ENCODE data around the gene APMAP.

Gene APMAP

DNA sequence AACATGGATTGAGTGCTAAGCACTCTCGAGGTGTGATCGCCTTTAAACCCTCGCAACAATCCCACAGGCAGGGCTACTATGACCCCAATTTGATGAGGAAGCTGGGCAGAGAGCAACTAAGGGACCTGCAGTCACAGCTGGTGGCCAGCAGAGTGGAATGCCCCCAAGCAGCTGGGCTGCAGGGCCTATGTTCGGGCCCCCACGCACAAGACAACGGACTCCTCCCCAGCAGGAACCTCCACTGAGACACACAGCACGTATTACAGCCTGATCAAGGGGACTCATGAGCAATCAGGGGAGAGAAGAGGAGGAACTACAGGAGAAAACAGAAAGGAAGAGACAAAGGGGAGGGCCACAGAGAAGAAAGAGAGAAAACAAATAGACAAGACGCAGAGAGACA, 21.8 kb downstream of the APMAP start:
- DNase-seq (ENCODE audit: low read depth, low spot score) = no peak
- H3K27ac ChIP-seq = no peak overlapping the region

DNA sequence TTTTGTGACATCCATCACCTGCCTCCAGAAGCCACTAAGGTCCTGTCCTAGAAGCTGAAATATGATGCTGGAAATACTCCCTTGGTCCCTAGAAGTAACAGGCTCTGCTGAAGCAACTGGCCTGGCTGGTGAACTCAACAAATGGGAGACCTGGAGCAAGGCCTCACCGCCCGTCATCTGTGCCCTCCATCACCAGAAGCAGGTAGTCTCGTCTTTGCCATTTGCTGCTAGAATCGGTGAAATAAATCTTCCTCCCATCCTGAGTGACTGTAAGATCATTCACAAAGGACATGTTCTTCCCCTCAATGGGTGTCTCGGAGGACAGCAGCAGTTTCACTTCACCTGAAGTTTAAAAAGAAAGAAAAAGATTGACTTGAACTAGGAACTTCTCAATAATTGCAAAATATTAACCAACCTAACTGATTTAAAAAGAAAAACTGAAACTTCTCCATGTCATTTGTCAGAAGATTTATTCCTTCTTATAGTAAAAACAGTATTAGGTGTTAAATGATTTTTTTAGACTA, 22.5 kb downstream of the APMAP start:
- H3K27ac ChIP-seq = no peak overlapping the region
- DNase-seq (ENCODE audit: low read depth, low spot score) = no peak

DNA sequence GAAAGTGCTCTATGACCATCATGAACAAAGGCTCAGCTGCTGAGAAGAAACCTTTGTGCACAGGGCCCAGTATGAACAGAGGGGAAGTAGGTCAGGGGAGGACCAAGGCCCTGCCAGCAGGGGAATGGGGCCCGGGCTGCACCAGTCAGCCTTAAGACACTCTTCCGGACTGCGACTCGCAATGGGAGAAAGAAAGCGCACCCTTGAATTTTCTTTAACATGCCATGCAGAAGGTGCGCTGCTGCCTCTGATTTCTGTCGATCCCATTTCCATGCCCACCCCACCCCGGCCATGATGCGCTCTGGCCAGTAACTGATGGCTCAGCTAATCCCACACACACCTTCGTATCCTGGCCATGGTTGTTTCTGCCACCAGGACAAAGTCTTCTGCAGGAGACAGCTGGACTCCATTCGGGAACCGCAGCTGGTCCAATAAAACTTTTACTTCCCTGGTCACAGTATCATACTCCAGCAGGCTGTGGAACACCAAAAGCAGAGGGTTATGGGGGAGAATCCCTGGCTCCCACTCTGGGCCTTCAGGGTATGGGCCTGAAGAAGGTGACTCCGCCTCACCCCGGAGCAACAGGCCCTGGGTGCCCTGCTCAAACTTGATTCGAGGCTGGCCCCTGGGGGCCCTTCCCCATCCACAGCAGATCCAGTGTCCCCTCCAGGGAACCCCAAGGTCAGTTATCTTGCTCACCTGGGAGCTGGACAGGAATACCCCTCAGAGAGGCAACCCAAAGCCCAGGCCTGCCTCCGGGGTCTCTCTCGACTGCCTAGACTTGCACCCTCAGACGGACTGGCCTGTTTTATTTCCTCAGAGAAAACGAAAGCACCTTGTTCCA, 23.1 kb downstream of the APMAP start:
- no peak for DNase-seq (ENCODE audit: low read depth, low spot score)
- H3K27ac ChIP-seq = no peak overlapping the region

DNA sequence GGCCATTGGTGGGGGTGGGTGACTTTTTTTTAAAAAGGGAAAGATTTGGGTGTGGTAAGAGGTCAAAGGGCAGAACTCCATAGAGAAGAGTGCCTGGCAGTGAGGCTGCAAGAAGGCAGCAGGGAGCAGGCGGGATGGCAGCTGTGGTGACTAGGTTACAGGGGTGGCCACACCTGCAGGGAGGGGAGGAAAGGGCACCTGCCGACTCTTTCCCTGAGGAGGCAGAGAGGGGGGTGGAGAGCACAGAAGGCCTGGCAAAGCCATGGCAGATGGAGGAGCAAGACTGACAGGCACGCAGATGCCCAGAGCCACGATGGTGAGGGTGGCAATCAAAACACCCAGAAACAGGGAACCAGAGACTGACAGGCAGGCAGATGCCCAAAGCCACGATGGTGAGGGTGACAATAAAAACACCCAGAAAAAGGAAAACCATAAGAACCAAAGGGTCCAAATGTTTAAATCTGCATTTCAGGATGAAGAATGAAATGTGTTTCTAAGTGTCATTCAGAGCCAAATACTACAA, 24.2 kb downstream of the APMAP start:
- no peak for DNase-seq (ENCODE audit: low read depth, low spot score)
- H3K27ac ChIP-seq = no peak overlapping the region

DNA sequence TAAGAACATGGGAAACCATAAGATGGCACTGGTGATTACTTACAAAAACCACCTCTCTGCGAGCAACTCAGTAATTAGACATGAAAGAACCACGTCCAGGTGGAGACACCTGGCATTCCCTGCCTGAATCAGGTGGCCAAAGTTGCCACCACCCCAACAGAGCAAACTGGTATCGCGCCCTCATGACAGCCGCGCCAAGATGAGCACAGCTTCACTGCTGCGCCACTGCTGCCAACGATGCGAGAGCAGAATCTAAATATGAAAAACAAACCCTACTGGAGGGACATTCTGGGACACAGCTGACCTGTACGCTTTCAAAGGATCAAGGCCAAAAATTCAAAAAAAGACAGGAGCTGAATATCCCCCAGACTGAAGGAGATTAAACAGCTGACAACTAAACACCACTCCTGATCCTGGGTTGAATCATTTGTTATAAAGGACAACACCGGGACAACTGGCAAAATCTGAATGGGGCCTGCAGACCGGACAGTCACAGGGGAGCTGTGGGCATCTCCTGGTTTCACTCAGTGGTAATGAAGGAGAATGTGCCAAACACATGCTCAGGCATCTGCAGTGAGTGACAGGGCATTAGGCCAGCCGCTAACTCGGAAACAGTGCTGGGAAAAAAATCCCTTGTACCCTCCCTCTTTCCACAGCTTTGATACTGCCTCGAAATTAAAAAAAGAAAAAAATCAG, 26.1 kb downstream of the APMAP start:
- no peak for DNase-seq (ENCODE audit: low read depth, low spot score)
- H3K27ac ChIP-seq = no peak overlapping the region

DNA sequence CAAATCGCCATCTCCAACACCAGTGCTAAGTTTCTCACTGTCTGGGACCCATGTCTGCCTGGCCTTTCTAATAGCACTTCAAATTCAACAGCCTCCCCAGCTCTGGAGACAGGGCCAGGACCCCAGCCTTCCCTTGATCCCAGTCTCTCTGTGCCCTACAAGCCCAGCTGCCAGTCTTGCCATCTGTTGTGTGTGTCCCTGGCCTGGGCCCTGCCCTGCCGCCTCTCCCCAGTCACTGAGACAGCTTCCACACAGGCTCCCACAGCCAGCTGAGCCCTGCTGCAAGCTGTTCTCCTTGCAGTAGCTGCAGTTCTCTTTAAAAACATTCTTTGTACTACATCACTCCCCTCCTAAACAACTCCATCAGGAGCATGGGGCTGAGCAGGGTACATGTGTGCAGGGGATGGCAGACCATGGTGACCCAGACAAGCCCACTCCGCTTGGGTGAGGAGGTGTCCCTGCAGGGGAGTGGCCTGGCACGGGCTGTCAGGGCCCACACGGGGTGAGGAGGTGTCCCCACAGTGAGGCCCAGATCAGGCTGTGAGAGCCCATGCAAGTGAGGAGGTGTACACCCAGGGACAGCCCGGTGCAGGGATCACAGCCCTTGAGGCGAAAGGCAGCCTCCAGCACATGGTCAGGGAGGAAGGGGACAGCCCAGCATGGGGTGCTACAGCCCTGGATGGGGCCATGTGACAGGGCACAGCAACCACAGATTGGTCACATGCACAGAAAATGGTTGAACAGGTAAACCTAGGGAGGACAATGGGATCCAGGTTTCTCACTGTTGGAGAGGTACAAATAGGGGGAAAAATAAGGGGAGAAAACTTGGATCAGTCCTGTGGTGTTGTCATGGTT, 27.3 kb downstream of the APMAP start:
- H3K27ac ChIP-seq = no peak overlapping the region
- DNase-seq (ENCODE audit: low read depth, low spot score) = no peak

DNA sequence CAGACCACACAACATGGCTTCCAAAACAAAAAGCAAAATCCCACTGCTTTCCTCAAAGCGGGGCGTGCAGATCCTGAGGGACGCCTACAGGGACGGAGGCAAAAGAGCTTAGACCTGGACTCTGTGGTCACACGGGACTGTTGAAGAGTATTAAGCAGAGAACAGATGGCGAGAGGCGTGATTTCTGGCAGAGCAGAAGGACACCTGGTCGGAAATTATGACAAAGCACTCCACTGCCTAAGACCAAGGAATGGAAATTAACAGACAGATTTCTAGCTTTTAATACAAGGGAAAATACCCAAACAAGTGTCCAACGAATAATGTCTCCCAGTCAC, 28.1 kb downstream of the APMAP start:
- no peak for DNase-seq (ENCODE audit: low read depth, low spot score)
- H3K27ac ChIP-seq = no peak overlapping the region

DNA sequence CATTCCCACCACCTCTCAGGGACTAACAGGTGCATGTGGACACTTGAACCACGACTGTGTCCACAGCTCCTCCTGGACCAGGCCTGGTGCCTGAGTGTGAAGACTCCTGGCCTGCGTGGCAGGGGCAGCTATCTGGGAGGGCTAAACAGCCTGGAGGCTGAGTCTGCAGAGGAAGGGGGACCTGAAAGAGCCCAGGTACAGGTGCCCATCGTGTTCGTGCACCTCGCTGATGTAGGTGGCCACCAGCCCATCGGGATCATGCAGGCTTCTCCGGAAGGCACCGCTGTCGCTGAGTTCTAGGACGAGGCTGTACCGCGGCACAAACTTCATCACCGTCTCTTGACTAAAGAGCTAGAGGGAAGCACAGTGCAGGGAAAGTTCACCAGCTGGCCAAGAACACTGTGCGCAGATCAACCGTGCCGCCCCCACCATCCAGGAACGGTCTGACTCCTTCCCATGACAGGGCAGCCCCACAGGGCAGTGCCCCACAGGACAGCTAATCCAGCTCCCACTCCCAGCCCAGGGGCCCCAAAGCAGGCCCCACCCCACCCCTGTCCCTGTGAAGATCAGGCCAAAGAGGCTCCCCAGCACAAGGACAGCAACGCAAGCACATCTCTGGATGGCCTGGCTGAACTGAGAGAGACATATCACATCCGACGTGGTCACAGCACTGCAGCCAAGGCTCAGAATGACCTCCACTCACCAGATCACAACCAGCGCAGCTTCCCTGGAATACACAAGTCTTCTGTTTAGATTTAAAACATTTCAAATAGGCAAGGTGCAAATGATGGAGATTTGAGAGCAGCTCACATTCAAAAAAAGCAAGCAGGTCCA, 28.7 kb downstream of the APMAP start:
- DNase-seq (ENCODE audit: low read depth, low spot score) = no peak
- no peak overlapping the region for H3K27ac ChIP-seq

DNA sequence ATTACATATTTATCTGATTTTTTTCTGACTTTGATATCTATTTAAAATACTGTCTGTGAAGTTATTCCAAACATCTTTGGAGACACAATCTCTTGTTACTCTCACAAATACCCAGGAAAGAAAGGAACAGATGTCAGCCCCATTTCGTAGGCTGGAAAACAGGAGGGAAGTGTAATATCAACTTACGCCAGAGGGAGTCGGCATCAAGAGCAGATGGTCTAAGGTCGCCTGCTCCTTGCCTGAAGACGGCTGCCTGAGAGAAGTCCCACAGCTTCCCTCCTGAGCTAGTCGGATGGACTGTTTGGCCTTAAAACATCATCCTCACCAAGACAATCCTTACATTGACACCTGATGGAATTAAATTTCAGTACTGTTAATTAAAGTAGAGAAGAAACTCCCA, 30.0 kb downstream of the APMAP start:
- DNase-seq (ENCODE audit: low read depth, low spot score) = no peak
- H3K27ac ChIP-seq = no peak overlapping the region

DNA sequence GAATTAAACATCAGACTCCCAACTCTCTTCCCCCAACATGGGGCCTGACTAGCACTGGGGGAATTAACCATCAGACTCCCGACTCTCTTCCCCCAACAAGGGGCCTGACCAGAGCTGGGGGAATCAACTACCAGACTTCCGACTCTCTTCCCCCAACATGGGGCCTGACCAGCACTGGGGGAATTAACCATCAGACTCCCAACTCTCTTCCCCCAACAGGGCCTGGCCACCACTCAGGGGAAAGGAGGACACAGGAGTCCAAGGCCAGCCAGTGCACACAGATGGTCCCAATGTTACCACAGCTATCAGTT, 30.4 kb downstream of the APMAP start:
- H3K27ac ChIP-seq = no peak overlapping the region
- DNase-seq (ENCODE audit: low read depth, low spot score) = no peak

DNA sequence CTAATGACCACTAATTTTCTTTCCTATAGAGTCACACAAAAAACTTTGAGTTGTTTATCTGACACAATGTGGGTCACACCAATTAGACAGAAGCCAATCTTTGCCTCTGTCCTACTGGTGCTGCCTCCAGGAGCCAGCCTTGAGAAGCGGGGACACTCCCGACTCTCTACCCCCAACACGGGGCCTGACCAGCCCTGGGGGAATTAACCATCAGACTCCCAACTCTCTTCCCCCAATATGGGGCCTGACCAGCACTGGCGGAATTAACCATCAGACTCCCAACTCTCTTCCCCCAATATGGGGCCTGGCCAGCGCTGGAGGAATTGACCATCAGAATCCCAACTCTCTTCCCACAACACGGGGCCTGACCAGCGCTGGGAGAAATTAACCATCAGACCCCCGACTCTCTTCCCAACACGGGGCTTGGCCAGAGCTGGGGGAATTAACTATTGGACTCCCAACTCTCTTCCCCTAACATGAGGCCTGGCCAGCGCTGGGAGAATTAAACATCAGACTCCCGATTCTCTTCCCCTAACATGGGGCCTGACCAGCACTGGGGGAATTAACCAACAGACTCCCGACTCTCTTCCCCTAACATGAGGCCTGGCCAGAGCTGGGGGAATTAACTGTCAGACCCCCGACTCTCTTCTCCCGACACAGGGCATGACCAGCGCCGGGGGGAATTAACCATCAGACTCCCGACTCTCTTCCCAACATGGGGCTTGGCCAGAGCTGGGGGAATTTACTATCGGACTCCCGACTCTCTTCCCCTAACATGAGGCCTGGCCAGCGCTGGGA, 31.0 kb downstream of the APMAP start:
- no peak for DNase-seq (ENCODE audit: low read depth, low spot score)
- H3K27ac ChIP-seq = no peak overlapping the region

DNA sequence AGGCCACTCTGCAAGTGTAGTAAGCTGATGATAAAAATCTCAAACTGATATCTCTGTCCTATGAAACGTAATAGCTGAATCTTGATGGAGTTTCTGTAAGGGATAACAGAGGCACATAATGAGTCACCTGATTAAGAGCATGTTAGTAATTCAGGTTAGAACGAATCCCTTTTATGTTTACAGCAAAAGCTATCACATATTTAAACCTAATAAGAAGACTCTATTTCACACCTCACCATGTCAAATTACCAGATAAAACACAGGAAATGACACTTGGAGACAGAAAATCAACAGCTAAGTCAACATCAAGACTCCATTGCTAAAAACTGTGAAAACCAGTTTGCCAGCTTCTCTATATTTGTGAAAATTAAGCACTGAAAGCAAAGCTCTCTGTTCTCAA, 31.7 kb downstream of the APMAP start:
- DNase-seq (ENCODE audit: low read depth, low spot score) = no peak
- no peak overlapping the region for H3K27ac ChIP-seq

DNA sequence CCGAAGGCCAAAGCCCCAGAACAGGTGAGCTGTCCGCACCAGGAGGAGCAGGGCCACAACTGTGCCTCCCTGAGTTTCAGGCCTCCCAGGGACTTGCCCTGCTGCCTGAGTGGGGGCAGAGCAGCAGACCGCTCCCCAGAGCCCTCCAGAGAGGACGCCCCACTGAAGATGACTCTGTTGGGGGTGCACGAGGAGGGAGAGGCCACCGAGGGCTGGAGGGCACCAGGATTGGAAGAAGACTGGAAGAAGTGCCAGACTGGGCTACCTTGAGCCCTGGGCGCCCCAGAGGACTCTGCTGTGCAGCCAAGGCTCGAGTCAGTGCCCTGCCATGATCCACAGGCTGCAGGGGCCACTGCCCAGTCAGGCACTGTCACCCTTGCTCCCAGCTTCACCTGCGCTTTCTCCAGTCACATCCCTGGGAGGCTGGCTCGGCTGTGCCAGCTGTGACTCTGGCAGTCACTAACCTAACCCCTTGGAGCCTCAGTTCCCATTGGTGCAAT, 32.2 kb downstream of the APMAP start:
- H3K27ac ChIP-seq = no peak overlapping the region
- no peak for DNase-seq (ENCODE audit: low read depth, low spot score)

DNA sequence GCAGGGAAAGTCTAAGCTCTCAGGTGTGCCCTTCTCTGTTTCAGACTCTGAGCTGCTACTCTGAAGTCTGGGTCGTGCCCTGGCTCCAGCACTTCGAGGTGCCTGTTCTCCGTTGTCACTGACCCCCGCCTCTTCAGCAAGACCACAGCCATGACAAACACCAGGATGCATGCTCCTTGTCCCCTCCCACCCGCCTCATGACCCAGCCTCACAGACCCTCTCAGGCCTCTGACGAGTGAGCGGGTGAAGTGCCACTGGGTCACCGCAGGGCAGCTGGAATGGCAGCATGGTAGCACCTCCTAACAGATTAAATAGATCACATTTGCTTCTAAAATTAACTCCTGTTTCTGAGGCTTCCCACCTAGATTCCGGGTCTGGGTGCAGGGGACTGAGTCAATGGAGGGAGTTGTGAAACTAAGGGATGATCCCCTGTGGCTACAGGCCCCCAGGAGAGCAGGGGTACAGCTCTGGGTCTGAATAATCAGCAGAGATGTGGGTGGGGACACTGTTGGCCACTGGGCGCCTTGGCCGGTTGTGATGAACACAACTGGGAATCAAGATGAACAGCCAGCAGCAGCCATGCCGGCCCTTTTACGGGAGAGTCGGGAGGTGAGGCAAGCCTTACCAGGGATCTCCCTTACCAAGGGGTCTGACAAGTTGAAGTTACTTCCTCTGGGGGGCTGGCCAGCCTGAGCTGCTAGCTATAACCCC, 32.8 kb downstream of the APMAP start:
- DNase-seq (ENCODE audit: low read depth, low spot score) = no peak
- H3K27ac ChIP-seq = no peak overlapping the region

DNA sequence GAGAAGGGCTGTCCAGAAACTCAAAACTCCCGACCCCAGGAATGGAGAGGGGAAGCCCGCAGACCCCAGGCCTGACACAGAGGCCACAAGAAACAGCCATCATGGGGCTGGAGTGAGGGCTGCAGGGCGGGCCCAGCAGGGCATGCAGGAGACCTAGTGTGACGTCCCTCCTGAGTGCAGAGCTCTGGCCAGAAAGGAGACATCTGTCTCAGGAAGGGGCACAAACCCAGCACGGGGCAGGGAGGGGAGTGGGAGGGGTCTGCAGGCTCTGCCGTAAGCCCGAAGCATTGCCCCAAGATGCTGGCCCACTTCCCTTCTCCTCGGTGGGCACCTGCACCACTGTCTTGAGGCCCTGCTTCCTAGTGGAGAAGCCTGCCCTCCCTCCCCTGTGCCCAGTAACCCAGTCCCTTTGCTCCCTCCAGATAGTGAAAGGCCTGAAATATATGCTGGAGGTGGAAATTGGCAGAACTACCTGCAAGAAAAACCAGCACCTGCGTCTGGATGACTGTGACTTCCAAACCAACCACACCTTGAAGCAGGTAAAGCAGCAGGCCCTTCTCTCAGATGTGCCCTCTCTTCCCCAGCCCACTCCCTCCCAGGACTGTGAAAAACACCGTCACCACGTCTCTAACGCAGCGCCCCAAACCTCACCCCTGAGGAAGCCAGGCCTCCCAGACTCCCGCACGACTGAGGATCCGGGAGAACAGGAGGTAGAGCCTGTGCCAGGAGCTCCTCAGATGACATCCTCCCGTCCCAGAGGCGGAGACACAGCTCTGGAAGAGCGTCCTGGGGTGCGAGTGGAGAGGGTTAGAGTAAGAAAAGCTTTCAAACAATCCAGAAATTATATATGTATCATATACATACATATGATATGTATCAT, 33.8 kb downstream of the APMAP start:
- DNase-seq (ENCODE audit: low read depth, low spot score) = no peak
- no peak overlapping the region for H3K27ac ChIP-seq

DNA sequence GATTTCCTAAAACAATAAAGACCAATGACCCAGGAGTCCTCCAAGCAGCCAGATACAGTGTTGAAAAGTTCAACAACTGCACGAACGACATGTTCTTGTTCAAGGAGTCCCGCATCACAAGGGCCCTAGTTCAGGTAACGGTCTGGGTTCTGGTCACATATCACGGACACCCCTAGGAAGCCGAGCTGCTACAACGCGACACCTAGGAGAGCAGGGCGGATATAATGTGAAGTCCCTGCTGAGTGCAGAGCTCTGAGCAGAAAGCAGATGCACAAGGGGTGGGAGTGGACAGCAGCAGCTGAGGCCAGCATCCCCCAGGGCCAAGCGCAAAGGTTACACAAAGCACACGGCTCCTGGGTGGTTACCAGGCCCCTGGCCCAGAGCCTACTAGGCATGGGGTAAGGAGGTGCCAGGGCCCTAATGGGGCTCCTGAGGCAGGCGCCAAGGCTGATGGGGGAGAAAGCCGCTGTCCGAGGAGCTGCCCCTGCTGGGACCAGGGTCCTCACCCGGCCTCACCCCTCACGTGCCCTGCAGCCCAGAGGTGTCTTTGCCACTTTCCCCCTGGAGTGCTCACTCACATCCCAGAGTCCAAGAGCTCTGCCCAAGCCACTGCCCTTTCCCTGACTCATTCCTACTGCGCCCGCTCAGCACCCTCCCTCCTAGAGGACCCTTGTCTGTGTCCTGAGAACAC, 35.1 kb downstream of the APMAP start:
- DNase-seq (ENCODE audit: low read depth, low spot score) = no peak
- H3K27ac ChIP-seq = no peak overlapping the region

All from epithelial cell of prostate (primary cell).